SK-N-SH (cell line): ENCODE results near the gene FAM3C. TPM values are rescaled to one million over a fixed set of nuclear protein-coding genes. Genes with fewer than 3 reads are reported as not detected.

Source experiments
- CTCF ChIA-PET: fragments of 300-600, 350-600 bp; formaldehyde crosslinking; extraction: SDS; loops from one replicate; lab custom pipeline; 2021; lab: Yijun Ruan, JAX
- POLR2A ChIA-PET: fragments of 350-600 bp; sonication (Branson Sonifier 250); formaldehyde crosslinking; extraction: SDS; loops from one replicate; lab custom pipeline; 2020; ENCODE audit warnings: antibody characterized with exemption, inconsistent platforms; lab: Yijun Ruan, JAX
- DNase-seq: peaks from one replicate; pipeline ENCODE4 v3.0.0; 2012
- H2AFZ ChIP-seq: fragments of 200-600 bp; sonication (generic); 2 replicates; pipeline ENCODE4 v1.8.1; 2016; ENCODE audit warnings: antibody characterized with exemption, mild to moderate bottlenecking, low read depth
- H3F3A ChIP-seq: fragments of 200-600 bp; sonication (generic); replicated peaks from 2 replicates; pipeline ENCODE3; 2016; ENCODE audit warnings: antibody characterized with exemption, mild to moderate bottlenecking; ENCODE audit not compliant: insufficient read depth
- H3K27ac ChIP-seq, 2 experiments: fragments of 200-500 bp in 1 of 2; fragments of 200-600 bp in 1 of 2; sonication (Bioruptor generic) in 1 of 2; sonication (generic), shearing (Covaris generic) in 1 of 2; 2 replicates each; pipeline versions ENCODE4 v1.5.1 to v1.6.1; 2014 to 2016; ENCODE audit warnings: low read depth in 2 of 2, inconsistent platforms in 1 of 2, low read length in 1 of 2, mild to moderate bottlenecking in 1 of 2, mixed read lengths in 1 of 2
- H3K27me3 ChIP-seq: fragments of 200-600 bp; sonication (generic), shearing (Covaris generic); 2 replicates; pipeline ENCODE4 v1.6.1; 2016; ENCODE audit warnings: mixed run types; ENCODE audit not compliant: insufficient read depth
- H3K36me3 ChIP-seq, 2 experiments: fragments of 200-500 bp in 1 of 2; fragments of 200-600 bp in 1 of 2; sonication (Bioruptor generic) in 1 of 2; sonication (generic) in 1 of 2; replicated peaks in 1 of 2; 2 replicates each; pipeline versions ENCODE3 to v1.5.1; 2014 to 2016; ENCODE audit warnings: low read length in 1 of 2, mild to moderate bottlenecking in 1 of 2; ENCODE audit not compliant: insufficient read depth in 2 of 2, control insufficient read depth in 1 of 2
- H3K4me1 ChIP-seq, 2 experiments: fragments of 200-500 bp in 1 of 2; fragments of 200-600 bp in 1 of 2; sonication (Bioruptor generic) in 1 of 2; sonication (generic), shearing (Covaris generic) in 1 of 2; 2 replicates each; pipeline versions ENCODE4 v1.5.1 to v1.6.1; 2014 to 2016; ENCODE audit warnings: low read depth in 1 of 2, low read length in 1 of 2, mixed run types in 1 of 2; ENCODE audit not compliant: insufficient read depth in 2 of 2, control insufficient read depth in 1 of 2
- H3K4me2 ChIP-seq: fragments of 200-600 bp; sonication (generic), shearing (Covaris generic); 2 replicates; pipeline ENCODE4 v1.6.1; 2017; ENCODE audit warnings: mixed run types
- H3K4me3 ChIP-seq, 2 experiments: fragments of 200-500 bp in 1 of 2; fragments of 200-600 bp in 1 of 2; sonication (Bioruptor generic) in 1 of 2; sonication (generic), shearing (Covaris generic) in 1 of 2; 2 replicates each; pipeline versions ENCODE4 v1.5.1 to v1.8.1; 2014 to 2016; ENCODE audit warnings: low read depth in 2 of 2, inconsistent platforms in 1 of 2, low read length in 1 of 2, mild to moderate bottlenecking in 1 of 2, mixed read lengths in 1 of 2, moderate library complexity in 1 of 2
- H3K79me2 ChIP-seq: fragments of 200-600 bp; sonication (generic); 2 replicates; pipeline ENCODE4 v1.8.1; 2017; ENCODE audit warnings: mild to moderate bottlenecking; ENCODE audit not compliant: insufficient read depth
- H3K9ac ChIP-seq: fragments of 200-600 bp; sonication (generic); 2 replicates; pipeline ENCODE4 v1.6.1; 2017; ENCODE audit warnings: mixed run types
- H3K9me2 ChIP-seq: fragments of 200-600 bp; sonication (generic); 2 replicates; pipeline ENCODE4 v1.6.1; 2017; ENCODE audit warnings: mixed run types
- H3K9me3 ChIP-seq: fragments of 200-600 bp; sonication (generic); 2 replicates; pipeline ENCODE4 v1.6.1; 2017; ENCODE audit warnings: mixed run types, mild to moderate bottlenecking, moderate library complexity
- H4K20me1 ChIP-seq: fragments of 200-600 bp; sonication (generic); 2 replicates; pipeline ENCODE4 v1.6.1; 2017; ENCODE audit warnings: mild to moderate bottlenecking, mixed run types; ENCODE audit not compliant: insufficient read depth
- EZH2phosphoT487 ChIP-seq: fragments of 200-600 bp; sonication (generic); IDR thresholded peaks from 2 replicates; pipeline ENCODE4 v1.6.1; 2017; ENCODE audit warnings: low read depth, mixed run types, mild to moderate bottlenecking, antibody characterized with exemption, moderate library complexity, borderline replicate concordance
- JUND ChIP-seq: IDR thresholded peaks from 2 replicates; pipeline ENCODE4 v1.4.0; 2012
- NFIC ChIP-seq: IDR thresholded peaks from 2 replicates; pipeline ENCODE4 v1.4.0; 2012; ENCODE audit warnings: borderline replicate concordance
- RAD21 ChIP-seq: IDR thresholded peaks from 2 replicates; pipeline ENCODE4 v1.6.1; 2012; ENCODE audit warnings: mild to moderate bottlenecking, low read length
- RCOR1 ChIP-seq: fragments of 150-350 bp; IDR thresholded peaks from 2 replicates; pipeline ENCODE4 v1.6.1; 2017; ENCODE audit warnings: antibody characterized with exemption, low read length
- RFX5 ChIP-seq: IDR thresholded peaks from 2 replicates; pipeline ENCODE4 v1.6.1; 2012; ENCODE audit warnings: mild to moderate bottlenecking, improper control_type of control experiment, low read length
- SMC3 ChIP-seq: IDR thresholded peaks from 2 replicates; pipeline ENCODE4 v1.6.1; 2012; ENCODE audit warnings: low read depth, low read length, improper control_type of control experiment
- TCF12 ChIP-seq: IDR thresholded peaks from 2 replicates; pipeline ENCODE4 v1.4.0; 2012
- WGBS: methylation state at CpG from one replicate; pipeline ENCODE4 v1.1.6; 2017; ENCODE audit warnings: low lambda C conversion rate; 5-methylcytosine and 5-hydroxymethylcytosine counted together
- polyA plus RNA-seq, 3 experiments: library from polyadenylated mRNA; depleted of rRNA; stranded (reverse); fragments of >200 nt; gene quantifications; 2 replicates each; pipeline ENCODE4 v1.2.3, GENCODE V29; 2012
- TF ChIP-seq, protein P1 (sequence below): IDR thresholded peaks from 2 replicates; pipeline ENCODE4 v1.6.1; 2012; ENCODE audit warnings: mild to moderate bottlenecking, low read depth, low read length, moderate library complexity
- TF ChIP-seq, protein P2 (sequence below): IDR thresholded peaks from 2 replicates; pipeline ENCODE4 v1.4.0; 2012; ENCODE audit warnings: low read depth, borderline replicate concordance
- TF ChIP-seq, protein P3 (sequence below): IDR thresholded peaks from 2 replicates; pipeline ENCODE4 v1.4.0; 2012; ENCODE audit warnings: low read depth, borderline replicate concordance

The FAM3C gene
- polyA plus RNA-seq, 1 of the 3 experiments (the other 2 are of a cell fraction): 80.0 TPM

DNA sequence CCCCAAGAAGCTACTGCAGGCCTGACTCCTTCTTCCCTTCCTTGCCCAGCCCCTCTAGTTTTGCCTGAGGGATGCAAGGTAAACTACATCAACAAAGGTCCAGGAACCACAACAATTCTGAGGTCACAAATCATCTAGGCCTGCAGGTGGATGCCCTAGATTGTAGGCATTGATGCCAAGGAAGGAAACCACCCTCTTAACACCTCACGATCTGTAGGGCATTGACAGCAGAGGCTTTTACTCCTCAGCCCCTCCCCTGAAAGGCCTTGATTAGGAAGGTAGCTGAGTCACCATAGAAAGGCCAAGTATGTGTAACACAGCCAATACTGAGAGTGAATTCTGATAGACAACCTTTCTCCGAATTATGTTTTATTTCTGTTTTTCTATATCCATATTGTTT lies 46.7 kb upstream of the FAM3C start (continued):
- TF ChIP-seq, protein P1, sequence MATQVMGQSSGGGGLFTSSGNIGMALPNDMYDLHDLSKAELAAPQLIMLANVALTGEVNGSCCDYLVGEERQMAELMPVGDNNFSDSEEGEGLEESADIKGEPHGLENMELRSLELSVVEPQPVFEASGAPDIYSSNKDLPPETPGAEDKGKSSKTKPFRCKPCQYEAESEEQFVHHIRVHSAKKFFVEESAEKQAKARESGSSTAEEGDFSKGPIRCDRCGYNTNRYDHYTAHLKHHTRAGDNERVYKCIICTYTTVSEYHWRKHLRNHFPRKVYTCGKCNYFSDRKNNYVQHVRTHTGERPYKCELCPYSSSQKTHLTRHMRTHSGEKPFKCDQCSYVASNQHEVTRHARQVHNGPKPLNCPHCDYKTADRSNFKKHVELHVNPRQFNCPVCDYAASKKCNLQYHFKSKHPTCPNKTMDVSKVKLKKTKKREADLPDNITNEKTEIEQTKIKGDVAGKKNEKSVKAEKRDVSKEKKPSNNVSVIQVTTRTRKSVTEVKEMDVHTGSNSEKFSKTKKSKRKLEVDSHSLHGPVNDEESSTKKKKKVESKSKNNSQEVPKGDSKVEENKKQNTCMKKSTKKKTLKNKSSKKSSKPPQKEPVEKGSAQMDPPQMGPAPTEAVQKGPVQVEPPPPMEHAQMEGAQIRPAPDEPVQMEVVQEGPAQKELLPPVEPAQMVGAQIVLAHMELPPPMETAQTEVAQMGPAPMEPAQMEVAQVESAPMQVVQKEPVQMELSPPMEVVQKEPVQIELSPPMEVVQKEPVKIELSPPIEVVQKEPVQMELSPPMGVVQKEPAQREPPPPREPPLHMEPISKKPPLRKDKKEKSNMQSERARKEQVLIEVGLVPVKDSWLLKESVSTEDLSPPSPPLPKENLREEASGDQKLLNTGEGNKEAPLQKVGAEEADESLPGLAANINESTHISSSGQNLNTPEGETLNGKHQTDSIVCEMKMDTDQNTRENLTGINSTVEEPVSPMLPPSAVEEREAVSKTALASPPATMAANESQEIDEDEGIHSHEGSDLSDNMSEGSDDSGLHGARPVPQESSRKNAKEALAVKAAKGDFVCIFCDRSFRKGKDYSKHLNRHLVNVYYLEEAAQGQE: no peak
- no peak for TF ChIP-seq RCOR1
- no peak for TF ChIP-seq JUND
- TF ChIP-seq RFX5: no peak
- TF ChIP-seq TCF12: no peak
- TF ChIP-seq EZH2phosphoT487: no peak

DNA sequence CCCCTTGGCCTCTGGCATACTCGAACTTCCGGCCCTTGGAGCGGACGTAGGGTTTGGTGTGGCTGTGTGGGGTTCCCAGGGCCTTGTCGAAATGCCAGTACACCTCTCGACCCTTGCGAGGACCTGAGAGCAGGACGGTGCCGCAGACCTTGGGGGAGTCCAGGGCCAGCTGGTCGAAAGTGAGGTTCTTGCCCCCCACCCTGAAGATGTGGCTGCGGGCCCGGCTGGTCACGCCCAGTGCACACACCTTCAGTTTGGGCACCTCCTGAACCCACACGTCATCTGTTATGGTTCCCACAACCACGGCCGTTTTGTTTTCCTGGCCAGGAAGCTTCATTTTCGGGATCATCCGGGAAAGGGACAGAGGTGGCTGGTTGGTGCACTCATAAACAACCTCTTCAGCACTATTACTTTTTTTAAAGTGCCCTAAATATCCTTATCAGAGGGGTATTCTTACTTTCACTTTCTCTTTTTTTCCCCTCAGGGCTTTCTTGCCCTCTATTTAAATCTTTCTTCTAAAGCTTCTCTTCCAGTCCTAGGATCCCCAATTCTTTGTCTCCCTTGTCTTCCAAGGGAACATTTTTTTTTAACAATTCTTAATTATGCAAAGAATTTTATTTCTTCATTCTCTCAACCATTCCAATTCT lies 44.9 kb upstream of the FAM3C start:
- POLR2A ChIA-PET: no interaction called here
- no peaks in the 10 kb centered on the region for H3K36me3 ChIP-seq
- peaks cover 7% of the 10 kb centered on the region for H3F3A ChIP-seq
- no peaks in the 10 kb centered on the region for H3K9me3 ChIP-seq
- TF ChIP-seq, protein P2, sequence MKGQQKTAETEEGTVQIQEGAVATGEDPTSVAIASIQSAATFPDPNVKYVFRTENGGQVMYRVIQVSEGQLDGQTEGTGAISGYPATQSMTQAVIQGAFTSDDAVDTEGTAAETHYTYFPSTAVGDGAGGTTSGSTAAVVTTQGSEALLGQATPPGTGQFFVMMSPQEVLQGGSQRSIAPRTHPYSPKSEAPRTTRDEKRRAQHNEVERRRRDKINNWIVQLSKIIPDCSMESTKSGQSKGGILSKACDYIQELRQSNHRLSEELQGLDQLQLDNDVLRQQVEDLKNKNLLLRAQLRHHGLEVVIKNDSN: no peak
- TF ChIP-seq, protein P3, sequence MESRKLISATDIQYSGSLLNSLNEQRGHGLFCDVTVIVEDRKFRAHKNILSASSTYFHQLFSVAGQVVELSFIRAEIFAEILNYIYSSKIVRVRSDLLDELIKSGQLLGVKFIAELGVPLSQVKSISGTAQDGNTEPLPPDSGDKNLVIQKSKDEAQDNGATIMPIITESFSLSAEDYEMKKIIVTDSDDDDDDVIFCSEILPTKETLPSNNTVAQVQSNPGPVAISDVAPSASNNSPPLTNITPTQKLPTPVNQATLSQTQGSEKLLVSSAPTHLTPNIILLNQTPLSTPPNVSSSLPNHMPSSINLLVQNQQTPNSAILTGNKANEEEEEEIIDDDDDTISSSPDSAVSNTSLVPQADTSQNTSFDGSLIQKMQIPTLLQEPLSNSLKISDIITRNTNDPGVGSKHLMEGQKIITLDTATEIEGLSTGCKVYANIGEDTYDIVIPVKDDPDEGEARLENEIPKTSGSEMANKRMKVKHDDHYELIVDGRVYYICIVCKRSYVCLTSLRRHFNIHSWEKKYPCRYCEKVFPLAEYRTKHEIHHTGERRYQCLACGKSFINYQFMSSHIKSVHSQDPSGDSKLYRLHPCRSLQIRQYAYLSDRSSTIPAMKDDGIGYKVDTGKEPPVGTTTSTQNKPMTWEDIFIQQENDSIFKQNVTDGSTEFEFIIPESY: no peak
- TF ChIP-seq EZH2phosphoT487 (no peak), RAD21 (no peak), NFIC (no peak), SMC3 (no peak)
- TF ChIP-seq, all 33 proteins: peak for 0
- H3K27me3 ChIP-seq: no peaks in the 10 kb centered on the region
- peaks cover 2 to 11% of the 10 kb centered on the region in 2 experiments; a peak in 2 of 4 replicates for H3K4me1 ChIP-seq
- CTCF ChIA-PET: interaction anchor here (1.2 to 1.5 kb wide), 2 partner anchors 38 to 45 kb away, joined by 3 read pairs; partner anchors contain the start of gene FAM3C
- H3K4me3 ChIP-seq: no peak overlapping the region
- peak overlapping the region; percentile 0; the same call in 1 of the 2 replicates for H2AFZ ChIP-seq
- no peaks in the 10 kb centered on the region for H4K20me1 ChIP-seq
- no peak for DNase-seq
- no peak overlapping the region for H3K4me2 ChIP-seq
- no peaks in the 10 kb centered on the region for H3K79me2 ChIP-seq
- H3K9me2 ChIP-seq: no peaks in the 10 kb centered on the region
- H3K27ac ChIP-seq: no peak overlapping the region
- WGBS: 88% methylated on average over 18 of the region's 18 CpGs
- no peak overlapping the region for H3K9ac ChIP-seq
